Fibroblast of peridontal ligament (primary cell): ENCODE data around the gene CDC42BPB.

Experiments used
- DNase-seq: peaks from one replicate; pipeline ENCODE4 v3.0.0-alpha.2; 2010; ENCODE audit errors: extremely low read depth

The CDC42BPB gene

GRCh38 chr14:103073367-103073875 lies 16.1 kb upstream of the CDC42BPB start:
- no peak for DNase-seq

DNA sequence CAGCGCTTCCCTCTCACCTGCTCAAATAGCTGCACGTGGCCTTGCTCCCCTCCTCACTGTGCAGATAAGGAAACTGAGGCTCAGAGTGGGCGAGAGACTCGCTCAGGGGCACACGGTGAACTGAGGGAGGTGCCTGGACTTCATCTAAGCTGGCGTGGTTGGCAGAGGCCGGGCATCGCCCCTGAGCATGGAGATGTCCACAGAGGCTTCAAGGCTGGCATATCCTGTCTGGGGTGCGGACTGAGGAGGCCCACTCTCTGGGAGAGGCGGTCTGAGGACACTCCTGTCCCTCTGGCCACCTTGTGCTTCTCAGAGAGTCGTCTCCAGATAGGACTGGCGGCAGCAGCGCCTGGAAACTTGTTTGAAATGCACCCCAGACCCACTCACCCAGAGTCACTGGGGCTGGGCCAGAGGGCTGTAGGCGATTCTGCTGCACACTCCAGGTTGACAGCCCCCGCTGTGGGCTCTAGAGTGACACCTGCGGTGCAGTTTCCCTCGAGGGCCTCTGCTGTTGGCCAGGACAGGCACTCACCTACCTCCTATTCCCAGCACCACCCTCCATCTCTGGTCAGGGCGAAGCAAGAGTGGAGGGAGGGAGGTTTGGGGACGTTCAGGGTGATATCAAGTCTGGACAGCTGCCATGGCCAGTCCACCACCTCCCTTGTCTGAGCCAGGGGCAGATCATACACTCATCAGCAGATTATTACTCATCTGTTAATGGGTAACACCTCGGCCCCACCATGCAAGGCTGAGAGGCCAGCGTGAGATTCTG lies 15.4 kb upstream of the CDC42BPB start:
- no peak for DNase-seq

GRCh38 chr14:103071544-103072251 lies 14.3 kb upstream of the CDC42BPB start:
- DNase-seq, result no peak

GRCh38 chr14:103070971-103071542 lies 13.7 kb upstream of the CDC42BPB start:
- no peak for DNase-seq

DNA sequence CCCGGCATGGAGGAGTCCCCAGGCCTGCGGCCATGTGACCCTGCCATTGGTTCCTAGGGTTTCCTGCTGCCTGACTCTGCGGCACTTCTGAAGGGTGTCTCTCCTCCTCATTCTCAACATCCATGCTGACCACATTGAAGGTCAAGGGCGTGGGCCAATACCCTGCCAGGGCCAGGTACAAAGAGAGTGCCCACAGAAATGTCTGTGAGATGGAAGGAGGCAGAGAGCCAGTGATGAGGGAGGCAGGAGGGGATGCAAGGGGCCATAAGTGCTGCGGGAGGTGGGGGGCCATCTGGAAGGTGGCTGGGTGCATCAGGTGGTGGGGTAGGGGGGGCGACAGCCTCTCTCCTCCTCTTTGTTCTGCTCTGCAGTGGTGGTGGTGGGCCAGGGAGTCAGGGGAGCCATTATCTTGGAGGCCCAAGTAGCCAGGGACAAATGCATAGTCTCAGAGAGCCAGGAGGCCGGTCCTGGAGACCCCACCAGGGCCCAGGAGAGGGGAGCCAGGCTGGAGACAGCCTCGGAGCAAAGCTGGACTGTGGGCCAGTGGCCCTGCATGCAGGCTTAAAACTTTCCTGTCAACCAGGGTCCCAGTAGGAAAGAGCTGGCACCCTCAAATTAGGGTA lies 13.0 kb upstream of the CDC42BPB start:
- DNase-seq, result no peak

- no peak for DNase-seq
These were observed 11.2 kb upstream of the CDC42BPB start for GRCh38 chr14:103068351-103069073.

DNA sequence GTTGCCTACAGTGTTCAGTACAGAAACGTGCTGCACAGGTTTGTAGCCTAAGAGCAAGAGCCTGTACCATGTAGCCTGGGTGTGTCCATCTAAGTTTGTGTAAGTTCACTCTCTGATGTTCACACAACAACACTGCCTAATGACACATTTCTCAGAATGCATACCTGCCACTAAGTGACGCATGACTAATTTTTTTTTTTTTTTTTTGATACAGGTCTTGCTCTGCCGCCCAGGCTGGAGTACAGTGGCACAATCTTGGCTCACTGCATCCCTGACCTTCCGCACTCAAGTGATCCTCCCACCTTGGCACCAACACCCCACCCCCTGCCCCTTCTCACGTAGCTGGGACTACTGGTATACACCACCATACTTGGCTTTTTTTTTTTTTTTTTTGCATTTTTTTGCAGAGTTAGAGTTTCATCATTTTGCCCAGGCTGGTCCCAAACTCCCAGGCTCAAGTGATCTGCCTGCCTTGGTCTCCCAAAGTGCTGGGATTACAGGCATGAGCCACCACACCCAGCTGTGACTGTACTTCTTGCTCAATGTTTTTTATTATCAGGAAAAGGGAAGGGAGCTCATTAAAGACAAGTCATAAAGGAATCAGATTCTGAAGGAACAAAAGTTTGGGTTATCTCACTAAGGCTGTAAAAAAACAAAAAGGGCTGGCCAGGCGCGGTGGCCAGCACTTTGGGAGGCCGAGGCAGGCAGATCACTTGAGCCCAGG lies 10.0 kb upstream of the CDC42BPB start:
- peak; percentile 72 for DNase-seq

DNA sequence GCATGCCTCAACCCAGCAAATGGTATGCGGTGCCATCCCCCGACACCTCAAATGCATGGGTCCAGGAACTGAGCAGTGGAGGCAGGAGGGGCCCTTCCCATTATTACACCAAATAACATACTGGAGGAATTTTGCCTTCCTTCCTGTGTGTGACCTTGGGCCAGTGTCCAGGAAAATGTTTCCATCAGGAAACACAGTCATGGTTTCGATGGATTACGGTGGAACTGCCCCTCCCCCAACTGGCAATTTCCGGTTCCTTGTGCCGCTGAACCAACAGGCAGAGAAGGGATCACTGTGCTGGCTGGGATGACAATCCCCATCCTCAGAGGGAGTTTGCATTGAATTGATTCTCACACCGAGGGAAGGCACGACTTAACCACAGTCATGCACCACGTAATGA lies 9.1 kb upstream of the CDC42BPB start:
- no peak for DNase-seq

DNA sequence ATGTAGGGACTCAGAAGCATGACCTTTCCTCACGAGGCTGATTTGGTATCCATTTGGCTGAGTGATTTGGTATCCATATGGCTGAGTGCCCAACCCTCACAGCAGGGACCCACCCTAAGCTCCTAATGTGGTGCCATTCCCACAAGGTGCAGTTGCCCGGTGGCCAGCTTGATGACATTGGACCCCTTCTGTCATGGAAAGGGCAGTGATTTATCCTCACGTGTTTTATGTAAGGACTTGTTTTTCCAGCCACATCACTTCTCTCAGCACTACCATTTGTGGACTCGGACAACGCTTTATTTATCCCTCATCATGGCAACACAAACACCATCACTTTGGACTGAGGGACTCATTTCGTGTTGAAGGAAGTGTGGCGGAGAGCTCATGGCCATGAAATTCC lies 8.5 kb upstream of the CDC42BPB start:
- no peak for DNase-seq

- no peak for DNase-seq
These were observed 7.6 kb upstream of the CDC42BPB start for GRCh38 chr14:103064978-103065377.

- DNase-seq, result no peak
These were observed 7.1 kb upstream of the CDC42BPB start for GRCh38 chr14:103064436-103064835.

- no peak for DNase-seq
These were observed 4.2 kb upstream of the CDC42BPB start for GRCh38 chr14:103061482-103061976.

- no peak for DNase-seq
These were observed 2.2 kb upstream of the CDC42BPB start for GRCh38 chr14:103059556-103059955.

GRCh38 chr14:103058164-103059055 lies 1.1 kb upstream of the CDC42BPB start:
- DNase-seq, result no peak

- no peak for DNase-seq
These were observed 349 bp downstream of the CDC42BPB start for GRCh38 chr14:103057028-103057371.

DNA sequence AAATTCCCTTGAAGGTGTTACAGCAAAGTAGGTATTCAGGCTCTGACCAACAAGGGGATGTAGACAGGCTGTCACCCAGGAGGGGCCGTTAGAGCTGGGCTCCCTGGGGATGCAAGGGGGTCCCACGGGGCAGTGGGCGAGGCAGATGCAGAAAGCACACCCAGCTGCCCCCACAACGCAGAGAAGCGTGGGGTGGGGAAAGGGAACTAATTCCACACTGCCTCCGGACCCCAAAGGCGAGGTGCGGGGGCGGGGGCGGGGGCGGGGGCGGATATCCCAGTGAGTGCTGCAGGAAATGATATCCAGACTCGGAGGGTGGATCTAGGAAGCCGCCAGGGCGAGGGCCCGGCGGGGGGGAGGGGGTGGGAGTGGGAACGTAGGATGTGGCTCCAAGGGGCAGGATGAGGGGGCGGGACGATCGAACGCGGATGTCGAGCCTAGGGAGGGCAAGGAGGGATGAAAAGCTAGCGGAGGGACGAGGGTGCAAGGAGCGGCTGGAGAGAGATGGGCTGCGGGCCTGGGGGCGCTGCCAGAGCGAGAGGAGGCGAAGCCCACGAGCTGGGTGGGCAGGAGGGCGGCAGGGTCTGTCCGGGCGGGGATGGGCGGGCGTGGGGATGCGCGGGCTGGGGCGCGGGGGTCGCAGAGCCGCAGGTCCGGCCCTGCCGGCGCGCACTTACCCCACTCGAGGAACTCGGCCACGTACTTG lies 874 bp downstream of the CDC42BPB start:
- DNase-seq, result peak; percentile 48

- peak; percentile 31 for DNase-seq
These were observed 1.7 kb downstream of the CDC42BPB start for GRCh38 chr14:103055695-103056094.

DNA sequence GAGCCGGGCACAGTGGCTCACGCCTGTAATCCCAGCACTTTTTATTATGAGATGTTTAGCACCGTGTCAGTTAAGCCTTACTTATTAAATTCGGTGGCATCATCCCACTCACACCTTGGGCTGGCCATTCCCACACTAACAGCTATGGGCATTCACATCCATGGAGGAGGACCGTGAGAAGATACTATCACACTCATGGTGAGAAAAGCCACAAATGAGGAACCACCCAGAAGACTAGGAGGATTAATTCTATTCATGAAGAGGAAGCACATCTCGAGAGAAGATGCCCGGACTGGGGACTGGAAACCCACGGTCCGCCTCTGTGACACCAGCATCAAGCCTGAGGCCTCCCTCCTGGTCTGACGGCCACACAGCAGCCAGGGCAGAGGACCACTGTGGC lies 4.9 kb downstream of the CDC42BPB start:
- no peak for DNase-seq

DNA sequence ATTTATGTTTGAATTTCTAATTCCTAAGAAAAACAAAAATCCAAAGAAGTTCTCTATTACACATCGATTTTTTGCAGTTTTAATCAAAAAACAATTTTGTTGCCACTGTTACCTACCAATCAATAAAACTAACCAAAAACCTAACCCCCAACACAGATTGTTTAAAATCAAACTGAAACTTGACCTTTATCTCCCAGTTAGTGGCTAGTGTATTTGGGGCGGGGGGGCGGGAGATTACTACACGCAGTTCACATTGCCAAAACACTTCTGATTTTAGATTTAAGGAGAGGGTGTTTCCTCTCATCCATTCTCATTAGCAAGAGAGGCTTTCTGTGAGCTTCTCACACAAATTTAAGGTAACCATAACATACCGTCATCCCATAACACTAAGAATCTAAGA lies 6.4 kb downstream of the CDC42BPB start:
- DNase-seq, result no peak
